Activated T-helper 1 cell treated with anti-CD3 and anti-CD28 coated beads, Interleukin-12 subunit alpha, Interleukin-12 subunit beta, Interleukin-2, Interleukin-4 antibody, amounts not matched to agents 30 ng/mL and 10 ng/mL and 1 ng/mL, durations not matched to agents 14 hours and 24 hours and 36 hours (primary cell): ENCODE data around the gene GJD2. TPM values are rescaled to one million over a fixed set of nuclear protein-coding genes. Genes with fewer than 3 reads are reported as not detected.

ENCODE experiments used
- DNase-seq: peaks from one replicate; pipeline ENCODE4 v3.0.0; 2021; ENCODE audit warnings: low spot score
- H3K27ac Mint-ChIP-seq: one replicate; pipeline ENCODE4 v1.8.0; 2021; ENCODE audit warnings: mild to moderate bottlenecking, mixed read lengths
- H3K27me3 Mint-ChIP-seq: one replicate; pipeline ENCODE4 v1.8.0; 2022; ENCODE audit warnings: mild to moderate bottlenecking, moderate library complexity, mixed read lengths; ENCODE audit not compliant: insufficient read depth
- H3K36me3 Mint-ChIP-seq: one replicate; pipeline ENCODE4 v1.8.0; 2021; ENCODE audit warnings: low read depth, mixed read lengths
- H3K4me1 Mint-ChIP-seq: one replicate; pipeline ENCODE4 v1.8.0; 2021; ENCODE audit warnings: low read depth, mixed read lengths
- H3K4me3 Mint-ChIP-seq: one replicate; pipeline ENCODE4 v1.8.0; 2021; ENCODE audit warnings: mild to moderate bottlenecking, moderate library complexity, mixed read lengths
- H3K9me3 Mint-ChIP-seq: one replicate; pipeline ENCODE4 v1.8.0; 2021; ENCODE audit warnings: mixed read lengths
- intact Hi-C: fragments of 100-400 bp; cut with micrococcal nuclease; formaldehyde crosslinking; loops from one replicate; pipeline ENCODE4 v1.15.1; 2024
- total RNA-seq: library from RNA; stranded (reverse); gene quantifications from 2 replicates; pipeline ENCODE4 v1.2.3, GENCODE V29; 2022

GJD2 gene
- total RNA-seq, 1 donor from 2014 or later, result not detected

- no peaks in the 10 kb centered on the region for H3K4me1 Mint-ChIP-seq
- no peak for DNase-seq
- H3K27ac Mint-ChIP-seq, result no peak overlapping the region
- no peak overlapping the region for H3K4me3 Mint-ChIP-seq
- H3K36me3 Mint-ChIP-seq, result no peaks in the 10 kb centered on the region
- peaks cover 19% of the 10 kb centered on the region for H3K27me3 Mint-ChIP-seq
- no peaks in the 10 kb centered on the region for H3K9me3 Mint-ChIP-seq
- intact Hi-C loops, result no loop called here
Measured at GRCh38 chr15:34760909-34761308, 6.1 kb upstream of the GJD2 start.

GRCh38 chr15:34759992-34760391, 5.2 kb upstream of the GJD2 start:
- intact Hi-C loops, result no loop called here
- no peaks in the 10 kb centered on the region for H3K4me1 Mint-ChIP-seq
- no peak overlapping the region for H3K4me3 Mint-ChIP-seq
- no peaks in the 10 kb centered on the region for H3K36me3 Mint-ChIP-seq
- no peak for DNase-seq
- H3K27ac Mint-ChIP-seq, result no peak overlapping the region
- H3K27me3 Mint-ChIP-seq, result peaks cover 27% of the 10 kb centered on the region
- H3K9me3 Mint-ChIP-seq, result no peaks in the 10 kb centered on the region

- Mint-ChIP-seq H3K36me3 (no peaks in the 10 kb centered on the region), H3K9me3 (no peaks in the 10 kb centered on the region), H3K27me3 (peaks cover 27% of the 10 kb centered on the region), H3K4me3 (no peak overlapping the region), H3K27ac (no peak overlapping the region), H3K4me1 (no peaks in the 10 kb centered on the region)
- DNase-seq, result no peak
- intact Hi-C loops, result no loop called here
Measured at GRCh38 chr15:34759347-34759746, 4.5 kb upstream of the GJD2 start.

- Mint-ChIP-seq H3K9me3 (no peaks in the 10 kb centered on the region), H3K4me1 (no peaks in the 10 kb centered on the region), H3K27ac (no peak overlapping the region), H3K36me3 (no peaks in the 10 kb centered on the region), H3K4me3 (no peak overlapping the region), H3K27me3 (peaks cover 37% of the 10 kb centered on the region)
- DNase-seq, result no peak
- intact Hi-C loops, result no loop called here
Measured at GRCh38 chr15:34757262-34757661, 2.5 kb upstream of the GJD2 start.

GRCh38 chr15:34755419-34755773, 598 bp upstream of the GJD2 start:
- intact Hi-C loops, result no loop called here
- Mint-ChIP-seq H3K9me3 (no peaks in the 10 kb centered on the region), H3K27me3 (peaks cover 43% of the 10 kb centered on the region), H3K4me1 (no peaks in the 10 kb centered on the region), H3K27ac (no peak overlapping the region), H3K36me3 (no peaks in the 10 kb centered on the region), H3K4me3 (no peak overlapping the region)
- no peak for DNase-seq

GRCh38 chr15:34754171-34754601, 612 bp downstream of the GJD2 start:
- Mint-ChIP-seq H3K36me3 (no peaks in the 10 kb centered on the region), H3K27me3 (peaks cover 46% of the 10 kb centered on the region)

GRCh38 chr15:34753236-34753894, 1.4 kb downstream of the GJD2 start:
- H3K4me3 Mint-ChIP-seq, result no peak overlapping the region
- peaks cover 48% of the 10 kb centered on the region for H3K27me3 Mint-ChIP-seq
- H3K9me3 Mint-ChIP-seq, result no peaks in the 10 kb centered on the region
- DNase-seq, result no peak
- H3K36me3 Mint-ChIP-seq, result no peaks in the 10 kb centered on the region
- H3K27ac Mint-ChIP-seq, result no peak overlapping the region
- no peaks in the 10 kb centered on the region for H3K4me1 Mint-ChIP-seq
- intact Hi-C loops, result no loop called here

More at GRCh38 chr15:34754171-34754601, 612 bp downstream of the GJD2 start:
- Mint-ChIP-seq H3K4me3 (no peak overlapping the region), H3K27ac (no peak overlapping the region), H3K9me3 (no peaks in the 10 kb centered on the region), H3K4me1 (no peaks in the 10 kb centered on the region)
- intact Hi-C loops, result no loop called here
- DNase-seq, result no peak

GRCh38 chr15:34749691-34750090, 5.1 kb downstream of the GJD2 start:
- peaks cover 24% of the 10 kb centered on the region for H3K27me3 Mint-ChIP-seq
- no peaks in the 10 kb centered on the region for H3K4me1 Mint-ChIP-seq
- H3K27ac Mint-ChIP-seq, result no peak overlapping the region
- no peaks in the 10 kb centered on the region for H3K36me3 Mint-ChIP-seq
- DNase-seq, result no peak
- intact Hi-C loops, result no loop called here
- no peak overlapping the region for H3K4me3 Mint-ChIP-seq
- no peaks in the 10 kb centered on the region for H3K9me3 Mint-ChIP-seq

- H3K27ac Mint-ChIP-seq, result no peak overlapping the region
- H3K4me1 Mint-ChIP-seq, result no peaks in the 10 kb centered on the region
- peaks cover 11% of the 10 kb centered on the region for H3K27me3 Mint-ChIP-seq
- H3K36me3 Mint-ChIP-seq, result no peaks in the 10 kb centered on the region
- no peak for DNase-seq
- H3K9me3 Mint-ChIP-seq, result no peaks in the 10 kb centered on the region
- intact Hi-C loops, result no loop called here
- H3K4me3 Mint-ChIP-seq, result no peak overlapping the region
Measured at GRCh38 chr15:34739346-34739745, 15.5 kb downstream of the GJD2 start.

- no peak overlapping the region for H3K27ac Mint-ChIP-seq
- no peak overlapping the region for H3K4me3 Mint-ChIP-seq
- no peak for DNase-seq
- H3K9me3 Mint-ChIP-seq, result no peaks in the 10 kb centered on the region
- H3K27me3 Mint-ChIP-seq, result peaks cover 9% of the 10 kb centered on the region
- intact Hi-C loops, result no loop called here
- no peaks in the 10 kb centered on the region for H3K36me3 Mint-ChIP-seq
- no peaks in the 10 kb centered on the region for H3K4me1 Mint-ChIP-seq
Measured at GRCh38 chr15:34738002-34738401, 16.8 kb downstream of the GJD2 start.

- no peak overlapping the region for H3K4me3 Mint-ChIP-seq
- H3K36me3 Mint-ChIP-seq, result no peaks in the 10 kb centered on the region
- DNase-seq, result no peak
- no peaks in the 10 kb centered on the region for H3K4me1 Mint-ChIP-seq
- H3K27ac Mint-ChIP-seq, result no peak overlapping the region
- intact Hi-C loops, result no loop called here
- peaks cover 9% of the 10 kb centered on the region for H3K27me3 Mint-ChIP-seq
- no peaks in the 10 kb centered on the region for H3K9me3 Mint-ChIP-seq
Measured at GRCh38 chr15:34737477-34737876, 17.3 kb downstream of the GJD2 start.

- no peaks in the 10 kb centered on the region for H3K36me3 Mint-ChIP-seq
- no peaks in the 10 kb centered on the region for H3K9me3 Mint-ChIP-seq
- H3K4me3 Mint-ChIP-seq, result no peak overlapping the region
- H3K4me1 Mint-ChIP-seq, result no peaks in the 10 kb centered on the region
- DNase-seq, result no peak
- H3K27me3 Mint-ChIP-seq, result peaks cover 7% of the 10 kb centered on the region
- intact Hi-C loops, result no loop called here
- H3K27ac Mint-ChIP-seq, result no peak overlapping the region
Measured at GRCh38 chr15:34734303-34734702, 20.5 kb downstream of the GJD2 start.

- H3K4me1 Mint-ChIP-seq, result no peaks in the 10 kb centered on the region
- H3K27ac Mint-ChIP-seq, result no peak overlapping the region
- H3K36me3 Mint-ChIP-seq, result no peaks in the 10 kb centered on the region
- intact Hi-C loops, result no loop called here
- H3K9me3 Mint-ChIP-seq, result no peaks in the 10 kb centered on the region
- no peak for DNase-seq
- no peak overlapping the region for H3K4me3 Mint-ChIP-seq
- peaks cover 9% of the 10 kb centered on the region for H3K27me3 Mint-ChIP-seq
Measured at GRCh38 chr15:34733621-34734020, 21.2 kb downstream of the GJD2 start.

- no peak for DNase-seq
- Mint-ChIP-seq H3K4me3 (no peak overlapping the region), H3K36me3 (no peaks in the 10 kb centered on the region), H3K27me3 (peaks cover 10% of the 10 kb centered on the region), H3K27ac (no peak overlapping the region), H3K4me1 (no peaks in the 10 kb centered on the region), H3K9me3 (no peaks in the 10 kb centered on the region)
- intact Hi-C loops, result no loop called here
Measured at GRCh38 chr15:34732430-34732829, 22.4 kb downstream of the GJD2 start.
